Measurements from ENCODE around the gene SORBS1.

Gene SORBS1

DNA sequence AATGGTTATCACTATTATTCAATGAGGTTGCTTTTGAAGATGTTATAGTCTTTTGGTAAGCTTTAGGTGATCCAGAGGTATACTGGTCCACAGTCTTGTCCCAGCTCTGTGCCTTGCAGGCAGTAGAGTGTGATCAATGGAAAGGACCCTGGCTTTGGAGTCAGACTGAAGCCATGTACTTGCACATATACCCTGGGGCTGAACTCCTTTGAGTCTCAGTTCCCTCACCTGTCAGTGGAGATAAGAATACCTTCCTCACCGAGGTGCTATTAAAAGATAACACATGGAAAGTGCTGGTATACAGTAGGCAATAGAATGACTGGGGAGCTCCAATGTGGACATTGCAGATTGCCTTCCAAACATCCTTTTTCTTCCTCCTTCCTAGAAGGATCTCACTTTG, 254.3 kb downstream of the SORBS1 start:
- Histone ChIP-seq H3K4me3 (ENCODE audit: low read length in 2 of 2) (no peak overlapping the region), H3K9ac (ENCODE audit: low read length in 2 of 2) (no peak overlapping the region), H3K9me3 (ENCODE audit: control insufficient read depth in 2 of 2, low read length in 2 of 2) (no peaks in the 10 kb centered on the region), H3K27ac (ENCODE audit: low read length) (no peak overlapping the region), H3K27me3 (ENCODE audit: control insufficient read depth in 1 of 2, insufficient read depth in 2 of 2, low read length in 2 of 2) (no peaks in the 10 kb centered on the region), H3K4me1 (ENCODE audit: control insufficient read depth, insufficient read depth, low read length) (peaks cover 8% of the 10 kb centered on the region), H3K36me3 (ENCODE audit: control insufficient read depth in 2 of 2, insufficient read depth in 2 of 2, low read length in 2 of 2) (no peaks in the 10 kb centered on the region)

DNA sequence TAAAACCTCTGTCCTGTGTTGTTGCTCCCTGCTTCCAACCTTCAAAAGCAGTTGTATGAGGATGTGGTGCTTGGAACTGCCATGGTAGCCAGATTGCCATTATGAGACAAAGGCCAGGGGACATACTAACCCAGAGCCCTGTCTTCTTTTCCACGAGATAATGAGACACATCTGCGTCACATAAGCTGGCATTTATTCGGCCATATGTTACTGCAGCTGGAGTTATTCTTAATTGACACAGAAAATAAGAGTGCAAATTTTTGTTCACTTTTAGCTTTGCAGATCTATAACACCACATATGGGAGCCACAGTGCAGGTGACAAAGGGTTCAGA, 254.9 kb downstream of the SORBS1 start:
- no peaks in the 10 kb centered on the region for H3K36me3 ChIP-seq (ENCODE audit: control insufficient read depth in 2 of 2, insufficient read depth in 2 of 2, low read length in 2 of 2)
- H3K27ac ChIP-seq (ENCODE audit: low read length) = no peak overlapping the region
- H3K4me3 ChIP-seq (ENCODE audit: low read length in 2 of 2) = no peak overlapping the region
- H3K27me3 ChIP-seq (ENCODE audit: control insufficient read depth in 1 of 2, insufficient read depth in 2 of 2, low read length in 2 of 2) = no peaks in the 10 kb centered on the region
- H3K9me3 ChIP-seq (ENCODE audit: control insufficient read depth in 2 of 2, low read length in 2 of 2) = no peaks in the 10 kb centered on the region
- H3K4me1 ChIP-seq (ENCODE audit: control insufficient read depth, insufficient read depth, low read length) = peaks cover 8% of the 10 kb centered on the region
- no peak overlapping the region for H3K9ac ChIP-seq (ENCODE audit: low read length in 2 of 2)

GRCh38 chr10:95305606-95306317, 255.4 kb downstream of the SORBS1 start:
- Histone ChIP-seq H3K36me3 (ENCODE audit: control insufficient read depth in 2 of 2, insufficient read depth in 2 of 2, low read length in 2 of 2) (no peaks in the 10 kb centered on the region), H3K9ac (ENCODE audit: low read length in 2 of 2) (no peak overlapping the region), H3K27me3 (ENCODE audit: control insufficient read depth in 1 of 2, insufficient read depth in 2 of 2, low read length in 2 of 2) (no peaks in the 10 kb centered on the region), H3K9me3 (ENCODE audit: control insufficient read depth in 2 of 2, low read length in 2 of 2) (no peaks in the 10 kb centered on the region), H3K4me1 (ENCODE audit: control insufficient read depth, insufficient read depth, low read length) (peaks cover 8% of the 10 kb centered on the region), H3K4me3 (ENCODE audit: low read length in 2 of 2) (no peak overlapping the region), H3K27ac (ENCODE audit: low read length) (no peak overlapping the region)

GRCh38 chr10:95304976-95305375, 256.2 kb downstream of the SORBS1 start:
- Histone ChIP-seq H3K27me3 (ENCODE audit: control insufficient read depth in 1 of 2, insufficient read depth in 2 of 2, low read length in 2 of 2) (no peaks in the 10 kb centered on the region), H3K9ac (ENCODE audit: low read length in 2 of 2) (no peak overlapping the region), H3K4me1 (ENCODE audit: control insufficient read depth, insufficient read depth, low read length) (peaks cover 8% of the 10 kb centered on the region), H3K4me3 (ENCODE audit: low read length in 2 of 2) (no peak overlapping the region), H3K36me3 (ENCODE audit: control insufficient read depth in 2 of 2, insufficient read depth in 2 of 2, low read length in 2 of 2) (no peaks in the 10 kb centered on the region), H3K27ac (ENCODE audit: low read length) (no peak overlapping the region), H3K9me3 (ENCODE audit: control insufficient read depth in 2 of 2, low read length in 2 of 2) (no peaks in the 10 kb centered on the region)

DNA sequence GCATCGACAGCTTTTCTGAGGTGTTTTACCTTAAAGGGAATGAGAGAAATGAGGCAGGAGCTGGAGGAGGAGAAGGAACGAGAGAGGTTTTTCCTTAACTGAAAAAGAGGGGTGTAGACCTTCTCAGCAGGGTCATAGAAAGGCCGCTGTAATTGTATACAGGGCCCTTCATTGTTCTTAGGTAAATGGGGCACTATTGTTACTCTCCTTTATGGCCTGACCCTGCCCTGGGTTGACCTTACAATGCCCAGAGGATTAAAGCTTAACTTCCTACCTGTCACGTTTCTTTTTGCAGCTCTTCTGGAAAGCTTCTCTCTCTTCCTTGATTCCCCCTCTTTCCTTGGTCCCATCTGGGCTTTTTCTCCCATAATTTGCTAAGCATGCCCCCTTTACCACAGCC, 256.7 kb downstream of the SORBS1 start:
- Histone ChIP-seq H3K9ac (ENCODE audit: low read length in 2 of 2) (no peak overlapping the region), H3K9me3 (ENCODE audit: control insufficient read depth in 2 of 2, low read length in 2 of 2) (no peaks in the 10 kb centered on the region), H3K4me3 (ENCODE audit: low read length in 2 of 2) (no peak overlapping the region), H3K36me3 (ENCODE audit: control insufficient read depth in 2 of 2, insufficient read depth in 2 of 2, low read length in 2 of 2) (no peaks in the 10 kb centered on the region), H3K27ac (ENCODE audit: low read length) (no peak overlapping the region), H3K27me3 (ENCODE audit: control insufficient read depth in 1 of 2, insufficient read depth in 2 of 2, low read length in 2 of 2) (no peaks in the 10 kb centered on the region), H3K4me1 (ENCODE audit: control insufficient read depth, insufficient read depth, low read length) (peaks cover 8% of the 10 kb centered on the region)

GRCh38 chr10:95303950-95304349, 257.2 kb downstream of the SORBS1 start:
- Histone ChIP-seq H3K27me3 (ENCODE audit: control insufficient read depth in 1 of 2, insufficient read depth in 2 of 2, low read length in 2 of 2) (no peaks in the 10 kb centered on the region), H3K36me3 (ENCODE audit: control insufficient read depth in 2 of 2, insufficient read depth in 2 of 2, low read length in 2 of 2) (no peaks in the 10 kb centered on the region), H3K4me1 (ENCODE audit: control insufficient read depth, insufficient read depth, low read length) (peaks cover 6% of the 10 kb centered on the region), H3K9ac (ENCODE audit: low read length in 2 of 2) (no peak overlapping the region), H3K4me3 (ENCODE audit: low read length in 2 of 2) (no peak overlapping the region), H3K27ac (ENCODE audit: low read length) (no peak overlapping the region), H3K9me3 (ENCODE audit: control insufficient read depth in 2 of 2, low read length in 2 of 2) (no peaks in the 10 kb centered on the region)

DNA sequence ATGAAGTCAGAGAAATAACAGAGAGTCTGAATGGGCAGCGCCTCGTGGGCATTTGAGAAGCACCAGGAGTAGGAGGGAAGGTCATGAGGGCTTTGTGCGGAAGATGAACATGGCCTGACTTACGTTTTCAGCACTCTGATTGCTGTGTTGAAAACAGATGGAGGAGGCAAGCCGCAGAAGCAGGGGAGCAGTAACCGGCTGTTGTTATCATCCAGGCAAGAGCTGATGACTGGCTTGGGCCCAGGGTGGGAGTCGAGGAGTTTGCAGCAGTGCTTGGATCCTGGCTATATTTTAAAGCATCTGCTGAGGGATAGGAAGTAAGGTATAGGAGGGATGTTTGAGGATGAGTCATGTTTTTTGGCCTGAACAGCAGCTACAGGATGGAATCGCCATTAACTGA, 257.6 kb downstream of the SORBS1 start:
- no peak overlapping the region for H3K4me3 ChIP-seq (ENCODE audit: low read length in 2 of 2)
- no peaks in the 10 kb centered on the region for H3K36me3 ChIP-seq (ENCODE audit: control insufficient read depth in 2 of 2, insufficient read depth in 2 of 2, low read length in 2 of 2)
- no peak overlapping the region for H3K27ac ChIP-seq (ENCODE audit: low read length)
- no peaks in the 10 kb centered on the region for H3K9me3 ChIP-seq (ENCODE audit: control insufficient read depth in 2 of 2, low read length in 2 of 2)
- H3K27me3 ChIP-seq (ENCODE audit: control insufficient read depth in 1 of 2, insufficient read depth in 2 of 2, low read length in 2 of 2) = no peaks in the 10 kb centered on the region
- H3K4me1 ChIP-seq (ENCODE audit: control insufficient read depth, insufficient read depth, low read length) = peaks cover 2% of the 10 kb centered on the region
- H3K9ac ChIP-seq (ENCODE audit: low read length in 2 of 2) = no peak overlapping the region

DNA sequence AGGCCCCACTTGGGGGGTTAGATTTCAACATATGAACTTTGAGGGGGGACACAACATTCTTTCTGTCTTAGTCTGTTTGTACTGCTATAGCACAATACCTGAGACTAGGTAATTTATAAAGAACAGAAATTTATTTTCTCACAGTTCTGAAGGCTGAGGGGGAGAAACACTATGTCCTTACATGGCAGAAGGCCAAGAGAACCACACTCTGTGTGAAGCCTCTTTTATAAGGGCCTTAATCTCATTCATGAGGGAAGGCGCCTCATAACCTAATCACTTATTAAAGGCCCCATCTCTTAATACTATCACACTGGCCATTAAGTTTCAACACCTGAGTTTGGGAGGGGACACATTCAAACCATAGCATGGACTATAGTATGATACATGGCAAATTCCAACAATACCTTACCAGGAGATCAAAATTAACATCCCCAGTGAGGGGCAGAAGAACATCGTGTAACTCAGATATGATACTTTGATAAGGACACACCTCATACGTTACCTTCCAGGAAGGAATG, 261.1 kb downstream of the SORBS1 start:
- Histone ChIP-seq H3K9ac (ENCODE audit: low read length in 2 of 2) (no peak overlapping the region), H3K36me3 (ENCODE audit: control insufficient read depth in 2 of 2, insufficient read depth in 2 of 2, low read length in 2 of 2) (no peaks in the 10 kb centered on the region), H3K4me3 (ENCODE audit: low read length in 2 of 2) (no peak overlapping the region), H3K9me3 (ENCODE audit: control insufficient read depth in 2 of 2, low read length in 2 of 2) (no peaks in the 10 kb centered on the region), H3K4me1 (ENCODE audit: control insufficient read depth, insufficient read depth, low read length) (peaks cover 5% of the 10 kb centered on the region), H3K27me3 (ENCODE audit: control insufficient read depth in 1 of 2, insufficient read depth in 2 of 2, low read length in 2 of 2) (peaks cover 7 to 19% of the 10 kb centered on the region in 2 donors), H3K27ac (ENCODE audit: low read length) (no peak overlapping the region)

DNA sequence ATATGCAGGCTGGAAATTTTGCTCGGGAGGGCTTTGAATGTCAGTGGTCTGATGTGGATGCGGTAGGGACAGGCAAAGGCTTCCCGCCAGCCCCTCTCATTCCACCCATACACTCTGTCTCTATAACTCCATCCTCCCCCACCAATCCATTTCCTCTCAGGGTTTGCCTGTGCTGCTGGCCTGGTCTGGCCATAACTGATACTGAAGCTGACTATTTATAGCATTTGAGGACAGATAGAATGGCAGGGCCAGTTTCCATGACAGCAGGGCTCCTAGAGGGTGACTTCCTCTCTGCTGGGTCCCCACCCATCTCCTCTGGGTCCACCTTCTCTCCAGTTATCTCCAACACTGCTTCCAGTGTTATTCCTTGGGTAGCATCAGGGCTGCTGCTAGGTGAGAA, 263.8 kb downstream of the SORBS1 start:
- Histone ChIP-seq H3K36me3 (ENCODE audit: control insufficient read depth in 2 of 2, insufficient read depth in 2 of 2, low read length in 2 of 2) (no peaks in the 10 kb centered on the region), H3K4me1 (ENCODE audit: control insufficient read depth, insufficient read depth, low read length) (peaks cover 7% of the 10 kb centered on the region), H3K27ac (ENCODE audit: low read length) (no peak overlapping the region), H3K9me3 (ENCODE audit: control insufficient read depth in 2 of 2, low read length in 2 of 2) (no peaks in the 10 kb centered on the region), H3K4me3 (ENCODE audit: low read length in 2 of 2) (no peak overlapping the region), H3K27me3 (ENCODE audit: control insufficient read depth in 1 of 2, insufficient read depth in 2 of 2, low read length in 2 of 2) (peaks cover 9 to 25% of the 10 kb centered on the region in 2 donors), H3K9ac (ENCODE audit: low read length in 2 of 2) (no peak overlapping the region)

GRCh38 chr10:95296764-95297163, 264.4 kb downstream of the SORBS1 start:
- Histone ChIP-seq H3K9me3 (ENCODE audit: control insufficient read depth in 2 of 2, low read length in 2 of 2) (no peaks in the 10 kb centered on the region), H3K4me3 (ENCODE audit: low read length in 2 of 2) (no peak overlapping the region), H3K36me3 (ENCODE audit: control insufficient read depth in 2 of 2, insufficient read depth in 2 of 2, low read length in 2 of 2) (no peaks in the 10 kb centered on the region), H3K27ac (ENCODE audit: low read length) (no peak overlapping the region), H3K27me3 (ENCODE audit: control insufficient read depth in 1 of 2, insufficient read depth in 2 of 2, low read length in 2 of 2) (peaks cover 9 to 26% of the 10 kb centered on the region in 2 donors), H3K4me1 (ENCODE audit: control insufficient read depth, insufficient read depth, low read length) (peaks cover 7% of the 10 kb centered on the region), H3K9ac (ENCODE audit: low read length in 2 of 2) (no peak overlapping the region)

- Histone ChIP-seq H3K27me3 (ENCODE audit: control insufficient read depth in 1 of 2, insufficient read depth in 2 of 2, low read length in 2 of 2) (peaks cover 9 to 40% of the 10 kb centered on the region in 2 donors), H3K9me3 (ENCODE audit: control insufficient read depth in 2 of 2, low read length in 2 of 2) (no peaks in the 10 kb centered on the region), H3K4me3 (ENCODE audit: low read length in 2 of 2) (peak overlapping the region; percentile 57 to 70), H3K9ac (ENCODE audit: low read length in 2 of 2) (peak overlapping the region in 1 of 2 donors; percentile 22), H3K27ac (ENCODE audit: low read length) (no peak overlapping the region), H3K36me3 (ENCODE audit: control insufficient read depth in 2 of 2, insufficient read depth in 2 of 2, low read length in 2 of 2) (no peaks in the 10 kb centered on the region), H3K4me1 (ENCODE audit: control insufficient read depth, insufficient read depth, low read length) (peaks cover 13% of the 10 kb centered on the region)
These were observed 266.0 kb downstream of the SORBS1 start for GRCh38 chr10:95295031-95295755.

All from stomach smooth muscle (tissue), 2 donors.